Caco-2 (cell line): ENCODE data around the gene PRKAR1B. TPM values are rescaled to one million over a fixed set of nuclear protein-coding genes. Genes with fewer than 3 reads are reported as not detected.

Source experiments
- BruUV-seq: library from RNA; stranded (reverse); fragments of 400-500 nt; replicated peaks from 2 replicates; lab custom pipeline; 2021; lab: Mats Ljungman, UMichigan
- CTCF ChIA-PET: fragments of 300-600 bp; sonication (Branson Sonifier 250); formaldehyde crosslinking; loops from one replicate; lab custom pipeline; 2022; ENCODE audit warnings: antibody characterized with exemption; lab: Charles Lee
- POLR2A ChIA-PET: fragments of 300-600 bp; sonication (Branson Sonifier 250); formaldehyde crosslinking; loops from one replicate; lab custom pipeline; 2022; ENCODE audit warnings: antibody characterized with exemption; lab: Charles Lee
- DNase-seq, 2 experiments: peaks; one replicate each; pipeline versions ENCODE4 v3.0.0 to v3.0.0-alpha.2; 2020 to 2022
- H3K27me3 ChIP-seq: replicated peaks from 2 replicates; pipeline ENCODE4 v1.6.0; 2011; ENCODE audit warnings: low read length; ENCODE audit not compliant: control insufficient read depth, insufficient read depth
- H3K36me3 ChIP-seq: 2 replicates; pipeline ENCODE4 v1.5.1; 2011; ENCODE audit warnings: low read length; ENCODE audit not compliant: control insufficient read depth, insufficient read depth
- H3K4me1 ChIP-seq: fragments of 250-450 bp; sonication (Bioruptor Pico); 2 replicates; pipeline ENCODE4 v1.5.1; 2020; ENCODE audit warnings: mild to moderate bottlenecking
- H3K4me3 ChIP-seq: 2 replicates; pipeline ENCODE4 v1.5.1; 2011; ENCODE audit warnings: low read depth, mild to moderate bottlenecking, control low read depth, low read length
- H3K9me3 ChIP-seq: fragments of 250-450 bp; sonication (Bioruptor Pico); 2 replicates; pipeline ENCODE4 v1.5.1; 2020; ENCODE audit warnings: mild to moderate bottlenecking, moderate library complexity
- H3K27ac Mint-ChIP-seq: one replicate; pipeline ENCODE4 v1.8.0; 2022; ENCODE audit warnings: mixed read lengths; ENCODE audit not compliant: unreplicated experiment
- H3K27me3 Mint-ChIP-seq: one replicate; pipeline ENCODE4 v1.8.0; 2022; ENCODE audit warnings: mixed read lengths; ENCODE audit not compliant: insufficient read depth, unreplicated experiment
- H3K36me3 Mint-ChIP-seq: one replicate; pipeline ENCODE4 v1.8.0; 2022; ENCODE audit warnings: mild to moderate bottlenecking, mixed read lengths; ENCODE audit not compliant: insufficient read depth, unreplicated experiment
- H3K4me1 Mint-ChIP-seq: one replicate; pipeline ENCODE4 v1.8.0; 2022; ENCODE audit warnings: low read depth, mixed read lengths; ENCODE audit not compliant: unreplicated experiment
- H3K4me3 Mint-ChIP-seq: one replicate; pipeline ENCODE4 v1.8.0; 2022; ENCODE audit warnings: mild to moderate bottlenecking, moderate library complexity, mixed read lengths; ENCODE audit not compliant: unreplicated experiment
- H3K9me3 Mint-ChIP-seq: one replicate; pipeline ENCODE4 v1.8.0; 2022; ENCODE audit warnings: mixed read lengths; ENCODE audit not compliant: unreplicated experiment
- intact Hi-C: fragments of 100-400 bp; cut with micrococcal nuclease; formaldehyde crosslinking; loops from one replicate; pipeline ENCODE4 v1.10.0; 2022; ENCODE audit not compliant: unreplicated experiment
- total RNA-seq: library from RNA; stranded (reverse); gene quantifications from 2 replicates; pipeline ENCODE4 v1.2.3, GENCODE V29; 2022
- TF ChIP-seq, protein P1 (sequence below), 2 experiments: fragments of 200-600 bp in 1 of 2; IDR thresholded peaks; 1 replicate in 1 of 2; 2 replicates in 1 of 2; pipeline versions ENCODE4 v1.5.1 to v1.8.0; 2011 to 2022; ENCODE audit warnings: antibody characterized with exemption in 1 of 2, control low read depth in 1 of 2, inconsistent platforms in 1 of 2, low read depth in 1 of 2, low read length in 1 of 2, mild to moderate bottlenecking in 1 of 2, moderate library complexity in 1 of 2; ENCODE audit not compliant: insufficient read depth in 1 of 2, severe bottlenecking in 1 of 2, unreplicated experiment in 1 of 2

The PRKAR1B gene
- total RNA-seq, 1 experiment from 2014 or later, result 56.6 TPM

DNA sequence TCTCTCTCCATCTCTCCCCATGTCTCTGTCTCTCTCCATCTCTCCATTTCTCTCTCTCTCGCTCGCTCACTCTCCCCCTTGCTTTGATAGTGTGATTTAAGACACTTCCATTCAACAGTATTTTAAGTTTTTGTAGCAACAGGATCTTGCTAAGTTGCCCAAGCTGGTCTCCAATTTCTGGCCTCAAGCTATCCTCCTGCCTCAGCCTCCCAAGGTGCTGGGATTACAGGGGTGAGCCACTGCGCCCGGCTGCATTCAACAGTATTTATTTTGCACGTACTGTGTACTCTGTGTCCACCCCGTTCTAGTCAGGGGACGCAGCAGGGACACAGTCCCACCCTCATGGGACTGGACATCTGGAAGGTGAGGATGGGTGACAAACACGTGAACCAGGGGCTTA lies 193.0 kb downstream of the PRKAR1B start:
- peaks cover 30% of the 10 kb centered on the region for H3K4me1 ChIP-seq
- H3K36me3 ChIP-seq, result no peaks in the 10 kb centered on the region; the same call in 1 of the 2 replicates
- H3K9me3 ChIP-seq, result 0 out of 2 replicates have a peak, but pooled peaks cover 3% of the 10 kb centered on the region
- no peaks in the 10 kb centered on the region for H3K27me3 ChIP-seq
- no peak for DNase-seq
- Mint-ChIP-seq H3K4me1 (no peaks in the 10 kb centered on the region), H3K4me3 (no peak overlapping the region), H3K27me3 (no peaks in the 10 kb centered on the region), H3K9me3 (no peaks in the 10 kb centered on the region), H3K27ac (no peak overlapping the region), H3K36me3 (no peaks in the 10 kb centered on the region)
- intact Hi-C loops, result no loop called here
- no TSS peak for BruUV-seq
- TF ChIP-seq, protein P1, sequence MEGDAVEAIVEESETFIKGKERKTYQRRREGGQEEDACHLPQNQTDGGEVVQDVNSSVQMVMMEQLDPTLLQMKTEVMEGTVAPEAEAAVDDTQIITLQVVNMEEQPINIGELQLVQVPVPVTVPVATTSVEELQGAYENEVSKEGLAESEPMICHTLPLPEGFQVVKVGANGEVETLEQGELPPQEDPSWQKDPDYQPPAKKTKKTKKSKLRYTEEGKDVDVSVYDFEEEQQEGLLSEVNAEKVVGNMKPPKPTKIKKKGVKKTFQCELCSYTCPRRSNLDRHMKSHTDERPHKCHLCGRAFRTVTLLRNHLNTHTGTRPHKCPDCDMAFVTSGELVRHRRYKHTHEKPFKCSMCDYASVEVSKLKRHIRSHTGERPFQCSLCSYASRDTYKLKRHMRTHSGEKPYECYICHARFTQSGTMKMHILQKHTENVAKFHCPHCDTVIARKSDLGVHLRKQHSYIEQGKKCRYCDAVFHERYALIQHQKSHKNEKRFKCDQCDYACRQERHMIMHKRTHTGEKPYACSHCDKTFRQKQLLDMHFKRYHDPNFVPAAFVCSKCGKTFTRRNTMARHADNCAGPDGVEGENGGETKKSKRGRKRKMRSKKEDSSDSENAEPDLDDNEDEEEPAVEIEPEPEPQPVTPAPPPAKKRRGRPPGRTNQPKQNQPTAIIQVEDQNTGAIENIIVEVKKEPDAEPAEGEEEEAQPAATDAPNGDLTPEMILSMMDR (IDR thresholded peaks at IDR 0.05; ENCODE audit: insufficient read depth in 1 of 2, low read depth in 1 of 2, low read length in 1 of 2, severe bottlenecking in 1 of 2, unreplicated experiment in 1 of 2), result no peak
- no peak overlapping the region for H3K4me3 ChIP-seq
- CTCF ChIA-PET, result no interaction called here
- POLR2A ChIA-PET, result no interaction called here

DNA sequence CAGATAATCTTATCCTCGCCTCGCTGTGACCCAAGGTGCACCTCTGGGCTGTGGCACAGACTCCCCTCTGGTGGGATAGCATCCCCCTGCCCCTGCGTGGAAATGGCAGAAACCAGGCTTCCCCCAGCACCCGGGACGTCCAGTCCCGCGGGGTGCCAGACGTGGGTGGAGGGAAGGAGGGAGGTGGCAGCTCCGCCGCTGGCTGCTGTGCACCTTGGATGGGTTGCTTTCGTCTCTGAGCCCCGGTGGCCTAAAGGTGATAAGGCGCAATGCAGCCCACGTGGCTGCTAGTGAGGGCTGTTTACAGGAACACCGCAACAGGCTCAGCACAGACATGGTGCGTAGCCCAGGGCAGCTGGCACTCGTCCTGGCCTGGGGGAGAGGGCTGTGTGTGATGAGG lies 193.8 kb downstream of the PRKAR1B start:
- Histone ChIP-seq H3K4me3 (no peak overlapping the region), H3K9me3 (0 out of 2 replicates have a peak, but pooled peaks cover 6% of the 10 kb centered on the region), H3K4me1 (peaks cover 22% of the 10 kb centered on the region), H3K27me3 (no peaks in the 10 kb centered on the region), H3K36me3 (no peaks in the 10 kb centered on the region)
- no peaks in the 10 kb centered on the region for H3K9me3 Mint-ChIP-seq
- CTCF ChIA-PET, result no interaction called here
- DNase-seq, result no peak
- no peaks in the 10 kb centered on the region for H3K36me3 Mint-ChIP-seq
- H3K4me3 Mint-ChIP-seq, result no peak overlapping the region
- TF ChIP-seq, protein P1 (IDR thresholded peaks at IDR 0.05; ENCODE audit: insufficient read depth in 1 of 2, low read depth in 1 of 2, low read length in 1 of 2, severe bottlenecking in 1 of 2, unreplicated experiment in 1 of 2), result no peak
- no TSS peak for BruUV-seq
- no peaks in the 10 kb centered on the region for H3K27me3 Mint-ChIP-seq
- intact Hi-C loops, result no loop called here
- H3K27ac Mint-ChIP-seq, result no peak overlapping the region
- H3K4me1 Mint-ChIP-seq, result no peaks in the 10 kb centered on the region
- POLR2A ChIA-PET, result no interaction called here

DNA sequence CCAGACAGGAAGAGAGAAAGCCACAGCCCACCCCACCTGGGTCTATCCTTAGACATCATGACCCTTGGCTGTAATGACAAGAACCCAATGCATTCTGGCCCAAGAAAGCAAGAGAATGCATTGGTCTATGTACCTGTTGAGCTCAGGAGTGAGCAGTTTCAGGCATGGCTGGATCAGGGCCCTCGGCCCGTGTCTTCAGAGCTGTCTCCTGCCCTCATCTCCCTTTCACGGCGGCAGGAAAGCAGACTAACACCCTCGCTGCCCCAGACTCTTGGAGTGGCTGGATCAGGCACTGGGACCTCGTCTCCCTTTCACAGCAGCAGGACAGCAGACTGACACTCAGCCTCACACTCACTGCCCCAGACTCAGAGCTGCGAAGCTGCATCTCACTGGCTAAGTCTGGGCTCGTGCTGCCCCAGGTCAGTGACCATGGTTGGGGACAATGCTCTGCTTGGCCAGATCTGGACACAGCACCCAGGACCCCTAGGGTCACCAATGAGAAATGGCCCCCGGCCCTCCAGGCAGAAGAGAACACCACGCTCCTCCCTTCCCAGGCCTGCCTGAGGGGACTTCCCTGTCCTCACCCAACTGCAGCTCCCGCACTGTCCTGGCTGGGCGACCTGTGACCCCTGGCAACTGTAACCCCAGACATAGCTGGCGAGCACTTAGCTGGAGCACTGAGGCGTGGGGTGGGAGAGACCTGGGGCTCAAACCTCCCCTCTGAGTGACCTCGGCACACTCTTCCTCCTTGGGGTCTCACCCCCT lies 194.5 kb downstream of the PRKAR1B start:
- BruUV-seq, result no TSS peak
- POLR2A ChIA-PET, result no interaction called here

More for the DNA sequence above, 194.5 kb downstream of the PRKAR1B start:
- Mint-ChIP-seq H3K27ac (no peak overlapping the region), H3K27me3 (no peaks in the 10 kb centered on the region), H3K4me3 (no peak overlapping the region), H3K4me1 (no peaks in the 10 kb centered on the region), H3K36me3 (no peaks in the 10 kb centered on the region), H3K9me3 (no peaks in the 10 kb centered on the region)
- no peak overlapping the region for H3K4me3 ChIP-seq
- peaks cover 16% of the 10 kb centered on the region for H3K4me1 ChIP-seq
- H3K27me3 ChIP-seq, result no peaks in the 10 kb centered on the region
- DNase-seq, result no peak
- no peaks in the 10 kb centered on the region for H3K36me3 ChIP-seq
- H3K9me3 ChIP-seq, result 0 out of 2 replicates have a peak, but pooled peaks cover 6% of the 10 kb centered on the region
- intact Hi-C loops, result no loop called here
- TF ChIP-seq, protein P1 (IDR thresholded peaks at IDR 0.05; ENCODE audit: insufficient read depth in 1 of 2, low read depth in 1 of 2, low read length in 1 of 2, severe bottlenecking in 1 of 2, unreplicated experiment in 1 of 2), result no peak
- CTCF ChIA-PET, result no interaction called here
